Measurements from ENCODE around the gene CDC34. TPM values are rescaled to one million over a fixed set of nuclear protein-coding genes. Genes with fewer than 3 reads are reported as not detected.

CDC34 gene
- total and polyA plus RNA-seq, 9 of the 15 experiments (the other 6 are each of a cell fraction or from before 2014, with no cell fraction given): 0.80 to 203 (median 65.5) TPM

DNA sequence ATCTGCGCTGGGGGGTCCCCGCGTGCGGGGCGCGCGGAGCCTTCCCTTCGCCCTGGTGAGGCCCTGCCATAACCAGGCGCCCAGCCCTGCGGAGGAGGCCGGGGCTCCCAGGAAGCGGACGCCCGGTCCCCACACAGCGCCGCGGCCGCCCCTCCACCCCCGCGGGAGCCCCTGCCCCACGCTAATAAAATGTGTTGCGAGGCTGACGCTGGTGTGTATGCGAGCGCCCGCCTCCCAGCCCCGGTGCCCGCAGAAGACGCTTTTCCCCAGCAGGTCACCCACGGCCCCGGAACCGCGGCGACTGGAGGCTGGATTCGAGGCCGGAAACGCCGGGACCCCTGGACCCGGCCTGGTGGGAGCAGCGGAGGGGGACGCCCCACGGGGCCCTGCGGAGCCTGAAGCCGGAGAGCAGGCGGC is 12.1 kb upstream of the CDC34 start (continued):
- TF ChIP-seq, protein P1, sequence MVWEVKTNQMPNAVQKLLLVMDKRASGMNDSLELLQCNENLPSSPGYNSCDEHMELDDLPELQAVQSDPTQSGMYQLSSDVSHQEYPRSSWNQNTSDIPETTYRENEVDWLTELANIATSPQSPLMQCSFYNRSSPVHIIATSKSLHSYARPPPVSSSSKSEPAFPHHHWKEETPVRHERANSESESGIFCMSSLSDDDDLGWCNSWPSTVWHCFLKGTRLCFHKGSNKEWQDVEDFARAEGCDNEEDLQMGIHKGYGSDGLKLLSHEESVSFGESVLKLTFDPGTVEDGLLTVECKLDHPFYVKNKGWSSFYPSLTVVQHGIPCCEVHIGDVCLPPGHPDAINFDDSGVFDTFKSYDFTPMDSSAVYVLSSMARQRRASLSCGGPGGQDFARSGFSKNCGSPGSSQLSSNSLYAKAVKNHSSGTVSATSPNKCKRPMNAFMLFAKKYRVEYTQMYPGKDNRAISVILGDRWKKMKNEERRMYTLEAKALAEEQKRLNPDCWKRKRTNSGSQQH (CRISPR knock-in tag; IDR thresholded peaks at IDR 0.05): no peak
- TF ChIP-seq KLF16 (IDR thresholded peaks at IDR 0.05): no peak
- no peak for TF ChIP-seq LARP7 (IDR thresholded peaks at IDR 0.05)
- no peak for TF ChIP-seq MIER1 (IDR thresholded peaks at IDR 0.05; ENCODE audit: low read depth)
- TF ChIP-seq, protein P2, sequence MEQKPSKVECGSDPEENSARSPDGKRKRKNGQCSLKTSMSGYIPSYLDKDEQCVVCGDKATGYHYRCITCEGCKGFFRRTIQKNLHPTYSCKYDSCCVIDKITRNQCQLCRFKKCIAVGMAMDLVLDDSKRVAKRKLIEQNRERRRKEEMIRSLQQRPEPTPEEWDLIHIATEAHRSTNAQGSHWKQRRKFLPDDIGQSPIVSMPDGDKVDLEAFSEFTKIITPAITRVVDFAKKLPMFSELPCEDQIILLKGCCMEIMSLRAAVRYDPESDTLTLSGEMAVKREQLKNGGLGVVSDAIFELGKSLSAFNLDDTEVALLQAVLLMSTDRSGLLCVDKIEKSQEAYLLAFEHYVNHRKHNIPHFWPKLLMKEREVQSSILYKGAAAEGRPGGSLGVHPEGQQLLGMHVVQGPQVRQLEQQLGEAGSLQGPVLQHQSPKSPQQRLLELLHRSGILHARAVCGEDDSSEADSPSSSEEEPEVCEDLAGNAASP (IDR thresholded peaks at IDR 0.05): no peak
- no peak for TF ChIP-seq ZNF589 (CRISPR knock-in tag; IDR thresholded peaks at IDR 0.05; ENCODE audit: low read depth)
- TF ChIP-seq, protein P3, sequence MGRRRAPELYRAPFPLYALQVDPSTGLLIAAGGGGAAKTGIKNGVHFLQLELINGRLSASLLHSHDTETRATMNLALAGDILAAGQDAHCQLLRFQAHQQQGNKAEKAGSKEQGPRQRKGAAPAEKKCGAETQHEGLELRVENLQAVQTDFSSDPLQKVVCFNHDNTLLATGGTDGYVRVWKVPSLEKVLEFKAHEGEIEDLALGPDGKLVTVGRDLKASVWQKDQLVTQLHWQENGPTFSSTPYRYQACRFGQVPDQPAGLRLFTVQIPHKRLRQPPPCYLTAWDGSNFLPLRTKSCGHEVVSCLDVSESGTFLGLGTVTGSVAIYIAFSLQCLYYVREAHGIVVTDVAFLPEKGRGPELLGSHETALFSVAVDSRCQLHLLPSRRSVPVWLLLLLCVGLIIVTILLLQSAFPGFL (CRISPR knock-in tag; IDR thresholded peaks at IDR 0.05): no peak
- TF ChIP-seq TAF9B (IDR thresholded peaks at IDR 0.05; ENCODE audit: partially characterized antibody): no peak
- TF ChIP-seq, protein P4, sequence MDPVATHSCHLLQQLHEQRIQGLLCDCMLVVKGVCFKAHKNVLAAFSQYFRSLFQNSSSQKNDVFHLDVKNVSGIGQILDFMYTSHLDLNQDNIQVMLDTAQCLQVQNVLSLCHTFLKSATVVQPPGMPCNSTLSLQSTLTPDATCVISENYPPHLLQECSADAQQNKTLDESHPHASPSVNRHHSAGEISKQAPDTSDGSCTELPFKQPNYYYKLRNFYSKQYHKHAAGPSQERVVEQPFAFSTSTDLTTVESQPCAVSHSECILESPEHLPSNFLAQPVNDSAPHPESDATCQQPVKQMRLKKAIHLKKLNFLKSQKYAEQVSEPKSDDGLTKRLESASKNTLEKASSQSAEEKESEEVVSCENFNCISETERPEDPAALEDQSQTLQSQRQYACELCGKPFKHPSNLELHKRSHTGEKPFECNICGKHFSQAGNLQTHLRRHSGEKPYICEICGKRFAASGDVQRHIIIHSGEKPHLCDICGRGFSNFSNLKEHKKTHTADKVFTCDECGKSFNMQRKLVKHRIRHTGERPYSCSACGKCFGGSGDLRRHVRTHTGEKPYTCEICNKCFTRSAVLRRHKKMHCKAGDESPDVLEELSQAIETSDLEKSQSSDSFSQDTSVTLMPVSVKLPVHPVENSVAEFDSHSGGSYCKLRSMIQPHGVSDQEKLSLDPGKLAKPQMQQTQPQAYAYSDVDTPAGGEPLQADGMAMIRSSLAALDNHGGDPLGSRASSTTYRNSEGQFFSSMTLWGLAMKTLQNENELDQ (CRISPR knock-in tag; IDR thresholded peaks at IDR 0.05; ENCODE audit: borderline replicate concordance): no peak
- TF ChIP-seq, protein P5, sequence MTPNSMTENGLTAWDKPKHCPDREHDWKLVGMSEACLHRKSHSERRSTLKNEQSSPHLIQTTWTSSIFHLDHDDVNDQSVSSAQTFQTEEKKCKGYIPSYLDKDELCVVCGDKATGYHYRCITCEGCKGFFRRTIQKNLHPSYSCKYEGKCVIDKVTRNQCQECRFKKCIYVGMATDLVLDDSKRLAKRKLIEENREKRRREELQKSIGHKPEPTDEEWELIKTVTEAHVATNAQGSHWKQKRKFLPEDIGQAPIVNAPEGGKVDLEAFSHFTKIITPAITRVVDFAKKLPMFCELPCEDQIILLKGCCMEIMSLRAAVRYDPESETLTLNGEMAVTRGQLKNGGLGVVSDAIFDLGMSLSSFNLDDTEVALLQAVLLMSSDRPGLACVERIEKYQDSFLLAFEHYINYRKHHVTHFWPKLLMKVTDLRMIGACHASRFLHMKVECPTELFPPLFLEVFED (CRISPR knock-in tag; conservative IDR thresholded peaks at IDR 0.05): no peak

Data from K562 (cell line).